Kidney (tissue), 14 donors: Measurements from ENCODE around the gene GKN1. TPM values are rescaled to one million over a fixed set of nuclear protein-coding genes. Genes with fewer than 3 reads are reported as not detected.

Source experiments
- DNase-seq, 5 donors: peaks; one replicate each; pipeline ENCODE4 v3.0.0-alpha.2; 2013 to 2020
- FAIRE-seq: peaks from 2 replicates; lab custom pipeline; 2012; peaks lifted over from hg19 to GRCh38; lab: Jason Lieb, UNC
- H3K27ac ChIP-seq, 2 donors: one replicate each; pipeline ENCODE4 v1.7.0; 2013; ENCODE audit warnings: low read depth in 2 of 2, low read length in 2 of 2, inconsistent platforms in 1 of 2
- H3K27me3 ChIP-seq: one replicate; pipeline ENCODE4 v1.7.1; 2013; ENCODE audit warnings: low read length, inconsistent platforms; ENCODE audit not compliant: control insufficient read depth, insufficient read depth
- H3K36me3 ChIP-seq, 3 donors: one replicate each; pipeline versions ENCODE4 v1.7.0 to v1.7.1; 2013; ENCODE audit warnings: low read length in 3 of 3, control low read depth in 1 of 3, inconsistent platforms in 1 of 3; ENCODE audit not compliant: insufficient read depth in 3 of 3, control insufficient read depth in 2 of 3
- H3K4me1 ChIP-seq, 3 donors: one replicate each; pipeline versions ENCODE4 v1.7.0 to v1.7.1; 2013; ENCODE audit warnings: low read length in 3 of 3, inconsistent platforms in 1 of 3, low read depth in 1 of 3; ENCODE audit not compliant: control insufficient read depth in 2 of 3, insufficient read depth in 2 of 3
- H3K4me3 ChIP-seq, 3 donors: one replicate each; pipeline versions ENCODE4 v1.7.0 to v1.8.1; 2013; ENCODE audit warnings: low read length in 3 of 3, control low read depth in 1 of 3, inconsistent platforms in 1 of 3
- H3K9ac ChIP-seq, 3 donors: one replicate each; pipeline versions ENCODE4 v1.7.0 to v1.7.1; 2013; ENCODE audit warnings: low read length in 3 of 3, control low read depth in 1 of 3, inconsistent platforms in 1 of 3
- H3K9me3 ChIP-seq, 3 donors: one replicate each; pipeline versions ENCODE4 v1.7.0 to v1.7.1; 2013; ENCODE audit warnings: low read length in 3 of 3, control low read depth in 1 of 3, inconsistent platforms in 1 of 3; ENCODE audit not compliant: control insufficient read depth in 2 of 3, insufficient read depth in 1 of 3
- CTCF ChIP-seq: IDR thresholded peaks from 3 replicates; pipeline ENCODE4 v1.5.1; 2012; ENCODE audit warnings: mild to moderate bottlenecking, moderate library complexity, borderline replicate concordance; ENCODE audit not compliant: insufficient read depth; ENCODE audit errors: extremely low read depth
- intact Hi-C: fragments of 100-400 bp; cut with DNase I; formaldehyde crosslinking; loops from one replicate; pipeline ENCODE4 v1.11.1; 2022
- polyA plus RNA-seq: library from polyadenylated mRNA; stranded (reverse); fragments of 350-450 nt; fragmentation: Illumina TruSeq; extraction: RNeasy Lipid Tissue Mini Kit (QIAGEN cat#74804); gene quantifications from one replicate; pipeline ENCODE4 v1.2.3, GENCODE V29; 2014; ENCODE audit warnings: low read depth, low replicate concordance; ENCODE audit not compliant: insufficient read depth
- total RNA-seq: library from RNA; stranded (reverse); fragmentation: NEBNext Ultra II Directional; extraction: Animal tissue kit (Norgen Biotek cat#: 25700); gene quantifications from one replicate; pipeline ENCODE4 v1.2.1, GENCODE V29; 2021
- donor health status: control.
- donor health status: control.
- donor health status: control.
- donor health status: control.
- donor health status: control.
- donor health status: DM: yes; HTN: yes; CAD: no.
- donor health status: Normal renal cell carcinoma (clear cell type).

The GKN1 gene
- total and polyA plus RNA-seq, 2 donors from 2014 or later, result not detected

DNA sequence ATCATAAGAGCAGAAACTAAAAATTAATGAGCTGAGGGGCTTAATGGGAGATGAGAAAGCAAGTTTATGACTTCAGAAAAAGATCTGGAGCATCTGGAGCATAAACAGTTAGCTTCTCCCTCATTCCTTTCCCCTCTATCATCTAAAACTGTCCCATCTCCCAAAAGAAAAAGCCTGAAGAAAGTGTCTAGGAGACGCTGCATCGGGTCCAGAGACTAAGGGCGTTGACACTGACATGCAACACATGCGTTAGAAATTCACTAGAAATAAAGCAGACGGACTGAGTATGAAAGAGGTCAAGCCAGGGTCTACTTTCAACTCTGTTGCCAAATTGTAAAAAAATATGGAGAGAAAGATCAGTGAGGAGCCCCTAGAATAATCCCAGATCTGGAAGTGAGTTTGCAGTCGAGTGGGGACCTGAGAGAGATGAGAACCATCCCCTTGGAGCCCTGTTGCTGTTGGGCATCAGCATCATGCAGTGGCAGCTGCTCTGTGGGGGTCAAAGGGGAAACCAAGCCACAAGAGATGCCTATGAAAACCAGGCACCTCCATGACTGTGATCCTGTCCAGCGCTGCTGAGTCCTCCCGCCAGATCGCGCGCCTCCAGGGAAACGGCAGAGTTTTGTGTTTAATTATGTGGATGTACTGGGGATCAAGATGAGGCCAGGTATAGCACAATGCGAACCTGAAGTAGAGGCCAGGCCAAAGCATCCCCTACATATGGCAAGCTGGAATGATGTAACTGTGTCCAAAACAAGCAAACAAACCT is 52.4 kb downstream of the GKN1 start:
- Histone ChIP-seq H3K27ac (no peak overlapping the region), H3K9me3 (peaks cover 0 to 2% (median 0%) of the 10 kb centered on the region in 3 donors), H3K36me3 (no peaks in the 10 kb centered on the region), H3K9ac (no peak overlapping the region), H3K27me3 (no peaks in the 10 kb centered on the region), H3K4me3 (no peak overlapping the region), H3K4me1 (peaks cover 0 to 2% (median 0%) of the 10 kb centered on the region in 3 donors)
- no peak for TF ChIP-seq CTCF
- DNase-seq, result peak in 2 of 5 donors; percentile 43 to 77
- FAIRE-seq, result no peak
- intact Hi-C loops, result no loop called here

Other genes starting within 250 kb of the GKN1 start
- gene ARHGAP25, start 239.8 kb upstream of the GKN1 start, total RNA-seq, result 20.4 TPM
- 6.3 TPM for gene ARHGAP25, start 239.8 kb upstream of the GKN1 start, polyA plus RNA-seq
- not detected for gene BMP10, start 103.2 kb upstream of the GKN1 start, total RNA-seq
- gene BMP10, start 103.2 kb upstream of the GKN1 start, polyA plus RNA-seq, result not detected
- gene GKN2, start 21.7 kb upstream of the GKN1 start, total RNA-seq, result not detected
- not detected for gene GKN2, start 21.7 kb upstream of the GKN1 start, polyA plus RNA-seq
- gene ANTXR1, start 38.5 kb downstream of the GKN1 start, total RNA-seq, result 42.6 TPM
- gene ANTXR1, start 38.5 kb downstream of the GKN1 start, polyA plus RNA-seq, result 7.0 TPM